GM20000 (cell line): ENCODE data around the gene MCF2L.

ENCODE experiments used
- DNase-seq: peaks from one replicate; pipeline ENCODE4 v3.0.0; 2012; ENCODE audit warnings: low spot score
- TF ChIP-seq, protein P1 (sequence below): IDR thresholded peaks from 2 replicates; pipeline ENCODE4 v1.5.1; 2012; ENCODE audit warnings: mild to moderate bottlenecking, control low read depth; ENCODE audit errors: extremely low read depth, missing control alignments

The MCF2L gene

GRCh38 chr13:112968910-112969691 lies at the start of gene MCF2L:
Gene MCF2L (plus strand): TSS chr13:112969214. CDS start chr13:112969380, 166 bp downstream.
- TF ChIP-seq, protein P1, sequence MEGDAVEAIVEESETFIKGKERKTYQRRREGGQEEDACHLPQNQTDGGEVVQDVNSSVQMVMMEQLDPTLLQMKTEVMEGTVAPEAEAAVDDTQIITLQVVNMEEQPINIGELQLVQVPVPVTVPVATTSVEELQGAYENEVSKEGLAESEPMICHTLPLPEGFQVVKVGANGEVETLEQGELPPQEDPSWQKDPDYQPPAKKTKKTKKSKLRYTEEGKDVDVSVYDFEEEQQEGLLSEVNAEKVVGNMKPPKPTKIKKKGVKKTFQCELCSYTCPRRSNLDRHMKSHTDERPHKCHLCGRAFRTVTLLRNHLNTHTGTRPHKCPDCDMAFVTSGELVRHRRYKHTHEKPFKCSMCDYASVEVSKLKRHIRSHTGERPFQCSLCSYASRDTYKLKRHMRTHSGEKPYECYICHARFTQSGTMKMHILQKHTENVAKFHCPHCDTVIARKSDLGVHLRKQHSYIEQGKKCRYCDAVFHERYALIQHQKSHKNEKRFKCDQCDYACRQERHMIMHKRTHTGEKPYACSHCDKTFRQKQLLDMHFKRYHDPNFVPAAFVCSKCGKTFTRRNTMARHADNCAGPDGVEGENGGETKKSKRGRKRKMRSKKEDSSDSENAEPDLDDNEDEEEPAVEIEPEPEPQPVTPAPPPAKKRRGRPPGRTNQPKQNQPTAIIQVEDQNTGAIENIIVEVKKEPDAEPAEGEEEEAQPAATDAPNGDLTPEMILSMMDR, result no peak
- peak; percentile 67 for DNase-seq

DNA sequence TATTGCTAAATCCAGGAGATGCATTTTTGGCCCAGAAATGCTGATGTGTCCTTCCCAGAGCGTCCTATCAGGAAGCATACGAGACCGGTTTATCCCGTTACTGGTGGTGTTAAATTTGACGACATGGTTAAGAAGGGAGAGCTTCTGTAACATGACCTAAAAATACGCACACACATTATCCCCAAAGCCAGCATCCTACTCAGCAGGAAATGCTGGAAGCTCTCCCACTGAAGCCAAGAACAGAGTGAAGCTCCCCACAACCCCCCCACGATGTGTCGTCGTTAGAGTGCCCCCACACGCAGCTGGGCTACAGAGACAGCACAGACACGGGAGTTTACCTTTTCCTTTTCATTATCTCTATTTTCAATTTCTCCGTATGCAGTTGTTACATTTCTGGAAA lies 45.1 kb upstream of the MCF2L start:
- no peak for DNase-seq
- TF ChIP-seq, protein P1, result no peak

DNA sequence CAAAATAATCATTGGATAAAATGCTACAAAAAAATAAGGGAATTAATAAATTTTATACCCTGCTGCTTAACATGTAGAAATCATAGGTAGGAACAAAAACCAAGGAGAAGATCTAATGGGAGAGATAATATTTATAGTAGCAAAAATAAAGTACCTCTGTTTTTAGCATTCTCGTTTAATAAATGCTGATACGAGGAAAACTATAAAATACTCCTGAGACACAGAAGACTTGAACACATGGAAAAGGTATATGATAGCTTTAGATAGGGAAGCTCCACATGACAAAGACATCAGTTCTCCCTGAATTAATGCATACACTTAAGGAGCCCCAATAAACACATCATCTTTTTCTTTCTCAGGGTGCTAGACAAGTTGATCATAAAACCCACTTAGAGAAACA lies 44.6 kb upstream of the MCF2L start:
- TF ChIP-seq, protein P1, result no peak

GRCh38 chr13:112926003-112926402 lies 43.0 kb upstream of the MCF2L start:
- TF ChIP-seq, protein P1, result no peak
- DNase-seq, result no peak

More for the DNA sequence above, 44.6 kb upstream of the MCF2L start:
- no peak for DNase-seq

DNA sequence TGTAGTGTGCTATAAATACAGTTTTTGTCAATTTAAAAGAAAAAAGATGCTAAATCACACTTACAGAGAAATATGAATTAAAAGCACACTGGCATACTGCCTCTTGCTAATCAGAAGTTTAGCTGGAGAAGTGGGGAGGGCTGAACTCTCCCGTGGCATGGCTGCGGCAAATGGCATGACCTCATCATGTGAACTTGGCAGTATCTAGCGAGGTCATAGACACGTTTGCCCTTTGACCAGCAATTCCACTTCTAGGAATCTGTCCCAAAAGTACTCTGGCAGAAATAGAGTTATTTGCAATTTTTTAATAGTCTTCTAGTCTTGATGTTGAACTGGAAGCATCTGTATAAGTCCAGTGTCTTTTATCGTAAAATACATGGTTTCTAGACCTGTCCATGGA lies 42.0 kb upstream of the MCF2L start:
- no peak for DNase-seq
- TF ChIP-seq, protein P1, result no peak

- no peak for DNase-seq
- TF ChIP-seq, protein P1, result no peak
Observed at GRCh38 chr13:112928020-112928971, 40.7 kb upstream of the MCF2L start.
